ENCODE measurements around the gene AQP12A. TPM values are rescaled to one million over a fixed set of nuclear protein-coding genes. Genes with fewer than 3 reads are reported as not detected.

Gene AQP12A
- total and polyA plus RNA-seq, 2 experiments from 2014 or later, result not detected

DNA sequence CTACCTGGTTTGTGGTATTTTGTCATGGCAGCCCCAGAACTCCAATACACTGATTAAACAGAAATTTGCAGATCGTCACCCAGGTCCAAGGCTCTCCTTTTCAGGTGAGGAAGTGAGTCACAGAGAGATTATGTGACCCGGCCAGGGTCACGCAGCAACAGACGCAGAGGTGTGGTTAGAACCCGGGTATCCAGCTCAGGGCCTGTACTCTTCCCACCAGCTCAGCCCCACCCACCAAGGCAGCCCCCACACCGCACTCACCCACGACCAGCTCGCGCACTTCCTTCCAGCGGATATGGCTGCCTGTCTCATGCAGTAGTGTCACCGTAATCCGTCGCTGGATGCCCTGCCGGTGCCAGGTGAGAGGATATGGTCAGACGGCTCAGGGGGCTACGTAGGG lies 48.1 kb downstream of the AQP12A start:
- Histone ChIP-seq H3K9me2 (ENCODE audit: insufficient read depth) (no peaks in the 10 kb centered on the region), H3K4me3 (no peak overlapping the region), H3K4me1 (ENCODE audit: insufficient read depth) (no peaks in the 10 kb centered on the region), H3K4me2 (no peak overlapping the region), H2AFZ (no peak overlapping the region), H4K20me1 (replicated peaks; ENCODE audit: insufficient read depth) (no peaks in the 10 kb centered on the region), H3K79me2 (replicated peaks; ENCODE audit: insufficient read depth) (no peaks in the 10 kb centered on the region), H3K27me3 (ENCODE audit: insufficient read depth) (no peaks in the 10 kb centered on the region), H3K36me3 (ENCODE audit: insufficient read depth) (no peaks in the 10 kb centered on the region), H3F3A (replicated peaks; ENCODE audit: low read depth) (no peaks in the 10 kb centered on the region), H3K27ac (ENCODE audit: low read depth) (no peak overlapping the region)
- no peaks in the 10 kb centered on the region; the same call in 2 of the 3 replicates for H3K9me3 Mint-ChIP-seq
- H3K4me1 Mint-ChIP-seq, result no peaks in the 10 kb centered on the region
- TF ChIP-seq ZNF331 (CRISPR knock-in tag; IDR thresholded peaks at IDR 0.05; ENCODE audit: low read depth), result no peak
- no peak overlapping the region for H3K27ac Mint-ChIP-seq
- H3K36me3 Mint-ChIP-seq (ENCODE audit: low read depth), result peaks cover 82% of the 10 kb centered on the region
- ATAC-seq, result no peak
- no peak overlapping the region for H3K4me3 Mint-ChIP-seq
- peaks cover 26% of the 10 kb centered on the region for H3K27me3 Mint-ChIP-seq (ENCODE audit: insufficient read depth, low read depth, poor library complexity)
- DNase-seq (ENCODE audit: low spot score), result no peak

DNA sequence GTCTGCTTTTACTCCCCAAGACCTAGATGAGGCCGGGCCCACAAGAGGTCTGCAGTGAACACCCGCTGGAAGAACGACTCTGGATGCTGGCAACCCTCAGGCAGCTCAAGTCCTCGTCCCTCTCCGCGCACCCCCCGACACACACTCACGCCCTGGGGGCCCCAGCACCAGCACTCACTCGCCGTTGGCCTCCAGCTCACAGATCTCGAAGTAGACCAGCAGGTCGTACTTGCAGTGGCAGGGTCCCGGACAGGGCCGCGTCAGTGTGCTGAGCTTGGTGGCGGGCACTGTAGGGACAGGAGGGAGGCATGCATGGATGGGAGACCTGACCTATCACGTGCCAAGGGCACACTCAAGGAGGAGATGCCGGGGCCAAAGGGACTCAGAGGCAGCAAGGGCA lies 49.4 kb downstream of the AQP12A start:
- Mint-ChIP-seq H3K36me3 (ENCODE audit: low read depth) (peaks cover 88% of the 10 kb centered on the region), H3K4me1 (no peaks in the 10 kb centered on the region)
- H3K36me3 ChIP-seq (ENCODE audit: insufficient read depth), result peaks cover 5% of the 10 kb centered on the region; the same call in 1 of the 2 replicates

DNA sequence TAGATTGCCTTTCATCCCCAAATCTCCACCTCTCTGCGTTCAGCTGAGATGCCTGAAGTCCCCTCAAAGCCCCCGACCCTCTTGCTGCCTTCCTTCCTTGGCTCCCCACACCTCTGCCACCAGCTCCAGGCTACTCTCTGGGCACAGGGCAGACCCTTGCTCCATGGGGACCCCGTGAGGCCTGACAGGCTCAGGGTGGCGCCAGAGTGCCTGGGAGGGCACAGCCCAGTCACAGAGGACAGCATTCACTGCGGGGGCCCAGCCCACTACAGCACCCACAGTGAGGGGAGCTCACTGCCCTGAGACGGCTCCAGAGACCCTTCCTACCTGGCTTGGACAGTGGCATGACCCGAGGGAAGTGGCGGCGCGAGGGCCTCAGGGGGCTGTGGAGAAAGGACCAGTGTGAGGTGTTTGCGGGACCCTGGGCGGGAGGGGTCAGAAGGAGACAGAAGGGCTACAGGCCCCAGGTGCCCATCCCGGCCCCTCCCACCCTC lies 51.0 kb downstream of the AQP12A start:
- Mint-ChIP-seq H3K27ac (peak overlapping the region; percentile 51; the same call in 1 of the 2 replicates), H3K36me3 (ENCODE audit: low read depth) (peaks cover 90% of the 10 kb centered on the region), H3K9me3 (no peaks in the 10 kb centered on the region; the same call in 2 of the 3 replicates), H3K4me1 (no peaks in the 10 kb centered on the region), H3K27me3 (ENCODE audit: insufficient read depth, low read depth, poor library complexity) (peaks cover 27% of the 10 kb centered on the region), H3K4me3 (no peak overlapping the region)
- H3F3A ChIP-seq (replicated peaks; ENCODE audit: low read depth), result no peaks in the 10 kb centered on the region
- H3K4me3 ChIP-seq, result no peak overlapping the region
- no peak for TF ChIP-seq EZH2phosphoT487 (IDR thresholded peaks at IDR 0.05; ENCODE audit: unreplicated experiment)
- TF ChIP-seq, protein P1, sequence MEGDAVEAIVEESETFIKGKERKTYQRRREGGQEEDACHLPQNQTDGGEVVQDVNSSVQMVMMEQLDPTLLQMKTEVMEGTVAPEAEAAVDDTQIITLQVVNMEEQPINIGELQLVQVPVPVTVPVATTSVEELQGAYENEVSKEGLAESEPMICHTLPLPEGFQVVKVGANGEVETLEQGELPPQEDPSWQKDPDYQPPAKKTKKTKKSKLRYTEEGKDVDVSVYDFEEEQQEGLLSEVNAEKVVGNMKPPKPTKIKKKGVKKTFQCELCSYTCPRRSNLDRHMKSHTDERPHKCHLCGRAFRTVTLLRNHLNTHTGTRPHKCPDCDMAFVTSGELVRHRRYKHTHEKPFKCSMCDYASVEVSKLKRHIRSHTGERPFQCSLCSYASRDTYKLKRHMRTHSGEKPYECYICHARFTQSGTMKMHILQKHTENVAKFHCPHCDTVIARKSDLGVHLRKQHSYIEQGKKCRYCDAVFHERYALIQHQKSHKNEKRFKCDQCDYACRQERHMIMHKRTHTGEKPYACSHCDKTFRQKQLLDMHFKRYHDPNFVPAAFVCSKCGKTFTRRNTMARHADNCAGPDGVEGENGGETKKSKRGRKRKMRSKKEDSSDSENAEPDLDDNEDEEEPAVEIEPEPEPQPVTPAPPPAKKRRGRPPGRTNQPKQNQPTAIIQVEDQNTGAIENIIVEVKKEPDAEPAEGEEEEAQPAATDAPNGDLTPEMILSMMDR (conservative IDR thresholded peaks at IDR 0.05; ENCODE audit: low read depth in 2 of 2), result peak; percentile 34 to 56
- TF ChIP-seq, protein P2, sequence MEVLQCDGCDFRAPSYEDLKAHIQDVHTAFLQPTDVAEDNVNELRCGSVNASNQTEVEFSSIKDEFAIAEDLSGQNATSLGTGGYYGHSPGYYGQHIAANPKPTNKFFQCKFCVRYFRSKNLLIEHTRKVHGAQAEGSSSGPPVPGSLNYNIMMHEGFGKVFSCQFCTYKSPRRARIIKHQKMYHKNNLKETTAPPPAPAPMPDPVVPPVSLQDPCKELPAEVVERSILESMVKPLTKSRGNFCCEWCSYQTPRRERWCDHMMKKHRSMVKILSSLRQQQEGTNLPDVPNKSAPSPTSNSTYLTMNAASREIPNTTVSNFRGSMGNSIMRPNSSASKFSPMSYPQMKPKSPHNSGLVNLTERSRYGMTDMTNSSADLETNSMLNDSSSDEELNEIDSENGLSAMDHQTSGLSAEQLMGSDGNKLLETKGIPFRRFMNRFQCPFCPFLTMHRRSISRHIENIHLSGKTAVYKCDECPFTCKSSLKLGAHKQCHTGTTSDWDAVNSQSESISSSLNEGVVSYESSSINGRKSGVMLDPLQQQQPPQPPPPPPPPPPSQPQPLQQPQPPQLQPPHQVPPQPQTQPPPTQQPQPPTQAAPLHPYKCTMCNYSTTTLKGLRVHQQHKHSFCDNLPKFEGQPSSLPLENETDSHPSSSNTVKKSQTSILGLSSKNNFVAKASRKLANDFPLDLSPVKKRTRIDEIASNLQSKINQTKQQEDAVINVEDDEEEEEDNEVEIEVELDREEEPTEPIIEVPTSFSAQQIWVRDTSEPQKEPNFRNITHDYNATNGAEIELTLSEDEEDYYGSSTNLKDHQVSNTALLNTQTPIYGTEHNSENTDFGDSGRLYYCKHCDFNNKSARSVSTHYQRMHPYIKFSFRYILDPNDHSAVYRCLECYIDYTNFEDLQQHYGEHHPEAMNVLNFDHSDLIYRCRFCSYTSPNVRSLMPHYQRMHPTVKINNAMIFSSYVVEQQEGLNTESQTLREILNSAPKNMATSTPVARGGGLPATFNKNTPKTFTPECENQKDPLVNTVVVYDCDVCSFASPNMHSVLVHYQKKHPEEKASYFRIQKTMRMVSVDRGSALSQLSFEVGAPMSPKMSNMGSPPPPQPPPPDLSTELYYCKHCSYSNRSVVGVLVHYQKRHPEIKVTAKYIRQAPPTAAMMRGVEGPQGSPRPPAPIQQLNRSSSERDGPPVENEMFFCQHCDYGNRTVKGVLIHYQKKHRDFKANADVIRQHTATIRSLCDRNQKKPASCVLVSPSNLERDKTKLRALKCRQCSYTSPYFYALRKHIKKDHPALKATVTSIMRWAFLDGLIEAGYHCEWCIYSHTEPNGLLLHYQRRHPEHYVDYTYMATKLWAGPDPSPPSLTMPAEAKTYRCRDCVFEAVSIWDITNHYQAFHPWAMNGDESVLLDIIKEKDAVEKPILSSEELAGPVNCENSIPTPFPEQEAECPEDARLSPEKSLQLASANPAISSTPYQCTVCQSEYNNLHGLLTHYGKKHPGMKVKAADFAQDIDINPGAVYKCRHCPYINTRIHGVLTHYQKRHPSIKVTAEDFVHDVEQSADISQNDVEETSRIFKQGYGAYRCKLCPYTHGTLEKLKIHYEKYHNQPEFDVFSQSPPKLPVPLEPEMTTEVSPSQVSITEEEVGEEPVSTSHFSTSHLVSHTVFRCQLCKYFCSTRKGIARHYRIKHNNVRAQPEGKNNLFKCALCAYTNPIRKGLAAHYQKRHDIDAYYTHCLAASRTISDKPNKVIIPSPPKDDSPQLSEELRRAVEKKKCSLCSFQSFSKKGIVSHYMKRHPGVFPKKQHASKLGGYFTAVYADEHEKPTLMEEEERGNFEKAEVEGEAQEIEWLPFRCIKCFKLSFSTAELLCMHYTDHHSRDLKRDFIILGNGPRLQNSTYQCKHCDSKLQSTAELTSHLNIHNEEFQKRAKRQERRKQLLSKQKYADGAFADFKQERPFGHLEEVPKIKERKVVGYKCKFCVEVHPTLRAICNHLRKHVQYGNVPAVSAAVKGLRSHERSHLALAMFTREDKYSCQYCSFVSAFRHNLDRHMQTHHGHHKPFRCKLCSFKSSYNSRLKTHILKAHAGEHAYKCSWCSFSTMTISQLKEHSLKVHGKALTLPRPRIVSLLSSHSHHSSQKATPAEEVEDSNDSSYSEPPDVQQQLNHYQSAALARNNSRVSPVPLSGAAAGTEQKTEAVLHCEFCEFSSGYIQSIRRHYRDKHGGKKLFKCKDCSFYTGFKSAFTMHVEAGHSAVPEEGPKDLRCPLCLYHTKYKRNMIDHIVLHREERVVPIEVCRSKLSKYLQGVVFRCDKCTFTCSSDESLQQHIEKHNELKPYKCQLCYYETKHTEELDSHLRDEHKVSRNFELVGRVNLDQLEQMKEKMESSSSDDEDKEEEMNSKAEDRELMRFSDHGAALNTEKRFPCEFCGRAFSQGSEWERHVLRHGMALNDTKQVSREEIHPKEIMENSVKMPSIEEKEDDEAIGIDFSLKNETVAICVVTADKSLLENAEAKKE (CRISPR knock-in tag; IDR thresholded peaks at IDR 0.05), result no peak
- no peaks in the 10 kb centered on the region for H3K4me1 ChIP-seq (ENCODE audit: insufficient read depth)
- no peak overlapping the region for H2AFZ ChIP-seq
- DNase-seq (ENCODE audit: low spot score), result peak; percentile 9
- no peak overlapping the region for H3K4me2 ChIP-seq
- H3K27me3 ChIP-seq (ENCODE audit: insufficient read depth), result no peaks in the 10 kb centered on the region
- peak; percentile 64 for ATAC-seq
- H3K27ac ChIP-seq (ENCODE audit: low read depth), result no peak overlapping the region
- H3K79me2 ChIP-seq (replicated peaks; ENCODE audit: insufficient read depth), result no peaks in the 10 kb centered on the region
- H3K9me2 ChIP-seq (ENCODE audit: insufficient read depth), result no peaks in the 10 kb centered on the region
- H4K20me1 ChIP-seq (replicated peaks; ENCODE audit: insufficient read depth), result no peaks in the 10 kb centered on the region
- peaks cover 9% of the 10 kb centered on the region; the same call in 1 of the 2 replicates for H3K36me3 ChIP-seq (ENCODE audit: insufficient read depth)

More for the DNA sequence above, 49.4 kb downstream of the AQP12A start:
- H3K9me3 Mint-ChIP-seq, result no peaks in the 10 kb centered on the region; the same call in 2 of the 3 replicates
- no peaks in the 10 kb centered on the region for H3F3A ChIP-seq (replicated peaks; ENCODE audit: low read depth)
- no peak overlapping the region for H3K27ac Mint-ChIP-seq
- no peaks in the 10 kb centered on the region for H3K4me1 ChIP-seq (ENCODE audit: insufficient read depth)
- no peak overlapping the region for H2AFZ ChIP-seq
- no peaks in the 10 kb centered on the region for H3K27me3 ChIP-seq (ENCODE audit: insufficient read depth)
- no peak overlapping the region for H3K27ac ChIP-seq (ENCODE audit: low read depth)
- H3K27me3 Mint-ChIP-seq (ENCODE audit: insufficient read depth, low read depth, poor library complexity), result peaks cover 27% of the 10 kb centered on the region
- TF ChIP-seq NANOG (IDR thresholded peaks at IDR 0.05; ENCODE audit: borderline replicate concordance) (no peak), ZNF114 (CRISPR knock-in tag; IDR thresholded peaks at IDR 0.05) (no peak), EZH2 (IDR thresholded peaks at IDR 0.05; ENCODE audit: low read depth, unreplicated experiment) (no peak)
- TF ChIP-seq, protein P3, sequence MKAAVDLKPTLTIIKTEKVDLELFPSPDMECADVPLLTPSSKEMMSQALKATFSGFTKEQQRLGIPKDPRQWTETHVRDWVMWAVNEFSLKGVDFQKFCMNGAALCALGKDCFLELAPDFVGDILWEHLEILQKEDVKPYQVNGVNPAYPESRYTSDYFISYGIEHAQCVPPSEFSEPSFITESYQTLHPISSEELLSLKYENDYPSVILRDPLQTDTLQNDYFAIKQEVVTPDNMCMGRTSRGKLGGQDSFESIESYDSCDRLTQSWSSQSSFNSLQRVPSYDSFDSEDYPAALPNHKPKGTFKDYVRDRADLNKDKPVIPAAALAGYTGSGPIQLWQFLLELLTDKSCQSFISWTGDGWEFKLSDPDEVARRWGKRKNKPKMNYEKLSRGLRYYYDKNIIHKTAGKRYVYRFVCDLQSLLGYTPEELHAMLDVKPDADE (IDR thresholded peaks at IDR 0.05), result no peak
- H4K20me1 ChIP-seq (replicated peaks; ENCODE audit: insufficient read depth), result no peaks in the 10 kb centered on the region
- DNase-seq (ENCODE audit: low spot score) (no peak), ATAC-seq (no peak)
- H3K9me2 ChIP-seq (ENCODE audit: insufficient read depth), result no peaks in the 10 kb centered on the region
- H3K4me3 ChIP-seq, result no peak overlapping the region
- H3K4me3 Mint-ChIP-seq, result no peak overlapping the region
- no peaks in the 10 kb centered on the region for H3K79me2 ChIP-seq (replicated peaks; ENCODE audit: insufficient read depth)
- H3K4me2 ChIP-seq, result no peak overlapping the region
